Medulla oblongata (tissue), 1 donor: Measurements from ENCODE around the gene RGL1.
A peak's percentile ranks its signal among the peaks of the same experiment; 100 is the strongest.

Experiments used
- DNase-seq: peaks from one replicate; pipeline ENCODE4 v3.0.0-alpha.2; 2015; ENCODE audit errors: extremely low spot score

The RGL1 gene

GRCh38 chr1:183954496-183954895 is 149.6 kb downstream of the RGL1 start:
- DNase-seq: no peak

GRCh38 chr1:183956559-183957188 is 151.8 kb downstream of the RGL1 start:
- peak; percentile 82 for DNase-seq

DNA sequence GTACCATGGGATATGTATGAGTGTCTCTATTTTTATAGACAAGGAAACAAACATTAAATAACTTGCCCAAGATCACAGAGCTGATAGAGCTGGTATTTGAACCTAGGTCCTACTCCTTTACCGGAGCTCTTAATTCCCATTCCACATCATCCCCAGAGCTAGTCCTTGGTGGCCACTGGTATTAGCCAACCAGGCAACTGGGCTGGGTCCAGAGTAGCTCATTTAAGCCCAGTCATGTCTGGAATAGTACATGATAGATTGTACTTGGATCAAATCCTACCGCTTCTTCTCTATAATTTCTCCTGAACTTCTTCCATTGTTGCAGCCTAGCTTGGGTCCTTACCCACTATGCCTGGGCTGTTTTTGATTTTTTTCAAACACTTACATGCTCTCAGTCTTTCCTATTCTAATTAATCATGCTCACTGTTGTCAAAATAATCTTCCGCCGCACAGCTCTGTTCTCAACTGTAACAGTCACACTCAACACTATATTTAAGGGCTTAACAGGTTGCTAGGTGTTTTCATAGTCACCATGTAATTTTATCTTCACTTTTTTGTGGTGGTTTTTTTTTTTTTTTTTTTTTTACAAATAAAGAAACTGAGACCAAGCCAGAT is 152.4 kb downstream of the RGL1 start:
- DNase-seq: no peak

- no peak for DNase-seq
These were observed 154.0 kb downstream of the RGL1 start for GRCh38 chr1:183958958-183959357.

DNA sequence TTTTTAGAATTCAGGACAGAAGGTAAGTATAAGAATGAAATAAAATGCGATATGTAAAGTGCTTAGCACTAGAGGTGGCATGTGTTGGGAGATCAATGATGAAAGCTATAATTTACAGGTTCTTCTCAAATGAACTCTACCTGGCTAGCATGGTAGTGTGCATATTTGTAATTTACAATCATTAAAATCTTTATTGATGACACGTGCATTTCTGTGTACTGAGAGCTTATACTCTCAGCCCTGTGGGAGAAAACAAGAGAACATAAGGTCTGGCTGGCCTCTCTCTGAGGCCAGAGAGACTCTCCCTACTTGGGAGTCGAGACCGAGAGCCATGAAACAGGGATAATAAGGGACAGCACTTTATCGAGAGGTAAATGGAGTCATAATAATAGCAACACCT is 156.2 kb downstream of the RGL1 start:
- no peak for DNase-seq

GRCh38 chr1:183962903-183963302 is 158.0 kb downstream of the RGL1 start:
- DNase-seq: no peak

GRCh38 chr1:183965726-183966125 is 160.8 kb downstream of the RGL1 start:
- DNase-seq: no peak

DNA sequence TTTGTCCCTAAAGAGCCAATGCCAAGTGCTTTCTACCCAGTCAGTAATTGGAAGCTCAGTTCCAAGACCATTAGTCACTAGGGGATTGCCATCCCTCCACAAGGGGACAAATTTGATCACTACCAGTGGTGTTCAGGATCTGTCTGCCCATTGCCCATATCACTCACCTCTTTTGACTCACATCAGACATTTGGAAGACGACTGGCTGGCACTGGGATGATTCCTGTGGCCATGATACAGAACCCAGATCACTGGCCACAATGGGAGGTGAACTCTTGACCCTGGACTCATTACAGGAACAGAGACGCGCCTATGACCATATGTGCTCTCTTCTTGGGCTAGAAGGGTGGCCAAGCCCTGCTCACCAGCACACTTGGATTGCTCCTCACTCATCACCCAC is 161.6 kb downstream of the RGL1 start:
- DNase-seq: no peak

GRCh38 chr1:183967914-183968313 is 163.0 kb downstream of the RGL1 start:
- DNase-seq: no peak

GRCh38 chr1:183968386-183968785 is 163.5 kb downstream of the RGL1 start:
- DNase-seq: peak; percentile 72

DNA sequence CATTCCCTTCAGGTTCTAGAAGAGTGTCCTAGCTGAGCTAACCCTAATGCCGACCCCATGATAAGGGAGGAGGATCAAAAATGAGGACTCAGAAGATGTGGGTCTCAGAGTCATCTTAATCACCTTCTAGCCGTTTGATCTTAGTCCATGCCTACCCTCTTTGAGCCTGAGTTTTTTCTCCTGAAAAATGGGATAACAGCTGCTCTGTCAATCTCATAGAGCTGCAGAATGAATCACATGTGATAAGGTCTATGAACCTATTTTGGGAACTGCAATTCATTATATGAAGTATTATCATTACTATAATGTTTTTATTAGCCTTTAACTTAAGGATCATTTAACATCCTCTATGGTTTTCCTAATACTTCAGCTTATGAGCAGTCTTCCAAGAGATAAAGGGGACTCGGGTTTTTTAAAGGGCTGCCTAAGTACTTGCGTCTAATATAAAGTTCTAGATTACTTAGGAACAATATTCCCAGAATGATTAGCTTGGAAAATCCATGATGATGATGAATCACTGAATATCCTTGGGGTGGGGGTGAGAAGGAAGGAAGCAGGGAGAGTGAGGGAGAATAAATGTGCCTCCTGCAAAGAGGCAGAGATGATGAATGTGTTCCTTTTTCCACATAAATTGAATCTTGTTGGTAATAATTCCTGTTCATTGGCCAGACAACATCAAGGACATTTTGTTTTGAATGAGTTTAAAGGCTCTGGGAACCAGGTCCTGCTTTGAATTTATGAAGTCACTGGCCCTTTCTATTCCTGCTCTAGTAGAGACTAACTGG is 165.8 kb downstream of the RGL1 start:
- no peak for DNase-seq

DNA sequence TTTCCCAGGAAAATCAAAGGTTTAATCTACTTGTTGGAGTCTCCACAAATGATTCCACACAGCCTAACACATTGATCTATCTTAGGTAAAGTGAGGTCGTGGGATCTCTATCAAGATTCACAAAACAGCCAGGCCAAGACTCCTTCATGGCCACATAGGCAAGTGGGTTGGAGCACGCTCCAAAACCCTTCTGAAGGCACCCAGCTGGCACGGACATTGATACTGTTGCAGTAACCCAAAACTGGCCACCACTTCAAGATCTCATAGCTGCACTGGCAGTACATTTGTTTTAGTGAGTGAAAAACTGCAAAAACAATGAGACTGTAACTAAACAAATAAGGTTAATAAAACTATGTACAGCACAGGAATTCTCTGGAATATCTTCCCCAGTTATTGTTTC is 170.7 kb downstream of the RGL1 start:
- DNase-seq: no peak

GRCh38 chr1:183977717-183978116 is 172.8 kb downstream of the RGL1 start:
- no peak for DNase-seq
